Measurements from ENCODE around the gene ADGRA1. TPM values are rescaled to one million over a fixed set of nuclear protein-coding genes. Genes with fewer than 3 reads are reported as not detected.
A peak's percentile ranks its signal among the peaks of the same experiment; 100 is the strongest.

Gene ADGRA1
- total and polyA plus RNA-seq, 3 experiments from 2014 or later, result not detected

DNA sequence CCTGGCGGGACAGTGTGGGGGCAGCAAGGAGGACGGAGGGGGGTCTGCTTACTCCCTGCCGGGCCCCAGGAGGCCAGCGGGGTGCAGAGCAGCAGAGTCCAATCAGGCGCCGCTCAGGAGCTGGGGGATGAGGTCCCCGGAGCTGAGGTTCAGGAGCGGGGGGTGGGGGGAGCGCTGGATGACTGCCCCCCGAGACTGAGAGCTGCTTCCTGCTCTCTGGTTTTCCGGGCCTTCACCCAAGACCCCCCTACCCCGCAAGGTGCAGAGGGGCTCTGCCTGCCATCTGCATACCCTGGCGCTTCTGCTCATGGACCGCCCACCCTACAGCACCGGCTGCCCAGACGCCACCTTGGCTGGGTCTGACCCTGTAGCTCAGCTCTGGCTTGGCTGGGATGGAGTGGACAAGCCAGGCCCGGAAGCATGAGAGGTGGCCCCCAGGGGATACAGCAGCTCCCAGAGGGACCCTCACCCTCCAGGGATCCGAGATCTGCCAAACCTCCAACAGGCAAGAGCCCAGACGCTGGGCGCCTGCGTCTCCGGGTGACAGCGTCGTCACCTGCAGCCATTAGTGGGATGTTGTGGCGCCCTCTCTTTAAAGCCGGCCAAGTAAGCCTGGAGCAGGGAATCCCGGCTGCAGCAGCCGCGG is 73.2 kb downstream of the ADGRA1 start:
- Histone ChIP-seq H3K27ac (ENCODE audit: low read depth, low read length) (no peak overlapping the region), H3K27me3 (ENCODE audit: insufficient read depth, low read length, poor library complexity, severe bottlenecking) (peaks cover 10% of the 10 kb centered on the region), H3K36me3 (ENCODE audit: insufficient read depth, low read length) (no peaks in the 10 kb centered on the region), H3K4me1 (ENCODE audit: insufficient read depth, low read length) (no peaks in the 10 kb centered on the region), H3K9me3 (ENCODE audit: low read length) (no peaks in the 10 kb centered on the region), H3K4me3 (ENCODE audit: low read length) (no peak overlapping the region)
- Mint-ChIP-seq H3K27ac (no peak overlapping the region), H3K4me1 (no peaks in the 10 kb centered on the region), H3K9me3 (no peaks in the 10 kb centered on the region), H3K27me3 (peaks cover 12 to 17% of the 10 kb centered on the region in 2 donors), H3K36me3 (no peaks in the 10 kb centered on the region), H3K4me3 (peak overlapping the region in 3 of 7 donors; percentile 28 to 76 (median 52))
- ChIA-PET POLR2A (no interaction called here), CTCF (no interaction called here)
- DNase-seq, result no peak

DNA sequence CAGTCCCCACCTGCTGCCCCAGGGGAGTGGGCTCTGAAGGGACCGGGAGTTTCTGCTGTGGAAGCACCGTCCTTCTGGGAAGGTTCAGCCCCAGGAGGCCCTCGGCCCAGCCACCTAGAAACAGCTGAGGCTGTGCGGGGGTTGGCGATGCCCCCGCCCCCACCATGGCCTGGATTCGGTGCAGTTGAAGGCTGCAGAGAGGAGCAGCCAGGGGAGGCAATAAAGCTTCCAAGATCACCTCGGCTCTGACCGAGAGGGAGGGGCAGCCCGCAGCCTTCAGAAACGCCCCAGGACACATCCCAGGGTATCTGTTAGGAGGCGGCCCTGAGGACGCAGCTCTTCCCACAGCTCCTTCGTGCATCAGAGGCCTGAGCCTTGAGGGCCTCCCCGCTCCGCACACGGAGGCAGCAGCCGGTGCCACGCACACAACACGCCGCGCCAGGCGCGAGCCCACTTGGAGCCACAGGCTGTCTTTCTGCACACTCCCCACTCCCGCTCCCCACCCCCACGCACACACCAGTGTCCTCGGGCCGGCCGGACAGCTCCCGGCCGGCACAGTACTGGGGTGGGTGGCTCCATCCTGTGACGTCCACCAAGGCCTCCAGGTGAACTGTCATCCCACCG is 73.9 kb downstream of the ADGRA1 start:
- Histone ChIP-seq H3K4me1 (ENCODE audit: insufficient read depth, low read length) (no peaks in the 10 kb centered on the region), H3K9me3 (ENCODE audit: low read length) (no peaks in the 10 kb centered on the region), H3K4me3 (ENCODE audit: low read length) (no peak overlapping the region), H3K36me3 (ENCODE audit: insufficient read depth, low read length) (no peaks in the 10 kb centered on the region), H3K27me3 (ENCODE audit: insufficient read depth, low read length, poor library complexity, severe bottlenecking) (peaks cover 10% of the 10 kb centered on the region), H3K27ac (ENCODE audit: low read depth, low read length) (no peak overlapping the region)
- Mint-ChIP-seq H3K4me3 (peak overlapping the region in 1 of 7 donors; percentile 28), H3K27ac (no peak overlapping the region), H3K4me1 (no peaks in the 10 kb centered on the region), H3K36me3 (no peaks in the 10 kb centered on the region), H3K27me3 (peaks cover 12 to 19% of the 10 kb centered on the region in 2 donors), H3K9me3 (no peaks in the 10 kb centered on the region)
- DNase-seq, result no peak
- CTCF ChIA-PET, result no interaction called here
- POLR2A ChIA-PET, result no interaction called here

DNA sequence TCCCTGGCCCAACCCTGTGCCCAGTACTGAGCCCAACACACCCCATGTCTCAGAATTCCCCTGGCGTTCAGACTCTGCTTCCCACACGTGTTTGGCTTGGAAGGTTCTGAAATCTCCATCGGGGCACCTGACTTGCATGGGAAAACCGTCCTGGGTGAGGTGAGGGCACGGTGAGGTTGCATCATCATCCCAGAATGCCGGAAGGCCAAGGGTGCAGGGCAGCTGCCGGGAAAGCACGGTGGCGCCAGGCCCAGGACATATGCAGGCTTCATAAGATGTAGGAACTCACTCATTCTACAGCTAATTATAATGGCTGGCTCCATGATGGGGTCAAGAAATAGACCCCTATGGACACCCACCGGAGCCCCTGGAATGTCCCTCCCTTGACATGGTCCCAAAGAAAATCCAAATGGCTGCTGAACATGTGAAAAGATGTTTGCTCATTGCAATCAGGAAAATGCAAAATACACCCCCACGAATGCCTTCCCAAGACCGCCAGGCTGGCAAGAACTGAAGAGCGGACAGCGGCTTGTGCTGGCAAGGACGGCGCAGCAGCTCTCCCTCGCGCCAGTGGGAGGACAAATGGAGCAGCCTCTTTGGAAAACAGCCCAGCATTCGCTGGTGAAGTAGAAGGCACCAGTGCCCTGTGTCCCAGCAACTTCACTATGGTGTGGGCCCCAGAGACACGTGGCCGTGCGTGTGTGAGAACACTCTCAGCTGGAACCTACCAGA is 74.6 kb downstream of the ADGRA1 start:
- POLR2A ChIA-PET, result no interaction called here

DNA sequence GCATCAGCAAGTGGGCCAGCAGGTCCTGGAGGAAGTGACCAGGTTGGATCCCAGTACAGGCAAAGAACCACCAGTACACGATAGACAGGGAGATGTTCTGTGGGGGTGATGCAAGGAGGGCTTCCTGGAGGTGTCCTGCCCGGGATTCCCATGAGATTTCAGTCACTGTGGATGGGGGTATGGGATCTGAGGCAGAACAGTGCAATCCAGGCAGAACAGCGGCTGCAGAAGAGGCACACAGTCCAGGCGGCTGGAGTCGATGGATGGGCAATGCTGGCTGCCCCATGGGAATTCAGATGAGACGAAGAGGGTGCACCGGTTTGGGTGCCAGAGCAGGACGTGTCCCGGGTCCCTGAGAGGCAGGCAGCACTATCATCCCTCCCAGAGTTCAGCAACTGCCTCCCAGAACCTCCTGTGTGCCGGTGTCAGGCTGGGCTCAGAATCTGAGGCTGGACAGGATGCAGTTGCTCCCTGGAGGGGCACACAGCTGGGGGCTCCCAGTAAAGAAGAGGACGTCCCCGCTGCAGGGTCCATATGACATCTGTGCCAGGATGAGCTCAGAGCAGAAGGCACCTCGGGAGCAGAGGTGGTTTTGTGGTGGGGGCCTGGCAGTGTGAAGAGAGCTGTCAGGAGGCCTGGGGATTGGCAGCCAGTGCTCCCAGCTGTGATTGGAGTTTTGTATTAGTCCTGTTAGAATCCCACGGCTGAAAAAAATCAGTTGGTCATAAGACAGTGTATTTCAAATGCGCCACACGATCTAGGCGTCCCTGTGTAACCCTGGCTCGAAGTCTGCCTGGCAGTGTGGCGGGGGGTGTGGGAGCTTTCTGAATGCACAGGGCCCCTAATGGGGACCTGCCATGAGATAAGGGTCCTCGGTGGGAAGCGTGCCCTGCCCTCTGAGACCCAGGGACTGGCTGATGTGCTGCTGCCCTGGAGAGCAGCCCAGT is 75.5 kb downstream of the ADGRA1 start:
- peaks cover 10% of the 10 kb centered on the region for H3K27me3 ChIP-seq (ENCODE audit: insufficient read depth, low read length, poor library complexity, severe bottlenecking)
- peak overlapping the region in 1 of 8 donors; percentile 43 for H3K27ac Mint-ChIP-seq
- no peak overlapping the region for H3K27ac ChIP-seq (ENCODE audit: low read depth, low read length)
- H3K4me3 Mint-ChIP-seq, result peak overlapping the region in 1 of 7 donors; percentile 65
- ChIA-PET POLR2A (no interaction called here), CTCF (no interaction called here)
- no peak overlapping the region for H3K4me3 ChIP-seq (ENCODE audit: low read length)
- DNase-seq, result no peak
- H3K36me3 ChIP-seq (ENCODE audit: insufficient read depth, low read length), result no peaks in the 10 kb centered on the region
- H3K4me1 ChIP-seq (ENCODE audit: insufficient read depth, low read length), result no peaks in the 10 kb centered on the region
- H3K4me1 Mint-ChIP-seq, result no peaks in the 10 kb centered on the region
- no peaks in the 10 kb centered on the region for H3K36me3 Mint-ChIP-seq
- no peaks in the 10 kb centered on the region for H3K9me3 Mint-ChIP-seq
- peaks cover 12 to 16% of the 10 kb centered on the region in 2 donors for H3K27me3 Mint-ChIP-seq
- H3K9me3 ChIP-seq (ENCODE audit: low read length), result no peaks in the 10 kb centered on the region

More for the DNA sequence above, 74.6 kb downstream of the ADGRA1 start:
- peak overlapping the region in 1 of 7 donors; percentile 28 for H3K4me3 Mint-ChIP-seq
- Histone ChIP-seq H3K36me3 (ENCODE audit: insufficient read depth, low read length) (no peaks in the 10 kb centered on the region), H3K9me3 (ENCODE audit: low read length) (no peaks in the 10 kb centered on the region), H3K27ac (ENCODE audit: low read depth, low read length) (no peak overlapping the region), H3K4me3 (ENCODE audit: low read length) (no peak overlapping the region), H3K27me3 (ENCODE audit: insufficient read depth, low read length, poor library complexity, severe bottlenecking) (peaks cover 10% of the 10 kb centered on the region), H3K4me1 (ENCODE audit: insufficient read depth, low read length) (no peaks in the 10 kb centered on the region)
- no peak for DNase-seq
- H3K36me3 Mint-ChIP-seq, result no peaks in the 10 kb centered on the region
- CTCF ChIA-PET, result no interaction called here
- H3K9me3 Mint-ChIP-seq, result no peaks in the 10 kb centered on the region
- peaks cover 12 to 19% of the 10 kb centered on the region in 2 donors for H3K27me3 Mint-ChIP-seq
- H3K4me1 Mint-ChIP-seq, result no peaks in the 10 kb centered on the region
- H3K27ac Mint-ChIP-seq, result no peak overlapping the region

DNA sequence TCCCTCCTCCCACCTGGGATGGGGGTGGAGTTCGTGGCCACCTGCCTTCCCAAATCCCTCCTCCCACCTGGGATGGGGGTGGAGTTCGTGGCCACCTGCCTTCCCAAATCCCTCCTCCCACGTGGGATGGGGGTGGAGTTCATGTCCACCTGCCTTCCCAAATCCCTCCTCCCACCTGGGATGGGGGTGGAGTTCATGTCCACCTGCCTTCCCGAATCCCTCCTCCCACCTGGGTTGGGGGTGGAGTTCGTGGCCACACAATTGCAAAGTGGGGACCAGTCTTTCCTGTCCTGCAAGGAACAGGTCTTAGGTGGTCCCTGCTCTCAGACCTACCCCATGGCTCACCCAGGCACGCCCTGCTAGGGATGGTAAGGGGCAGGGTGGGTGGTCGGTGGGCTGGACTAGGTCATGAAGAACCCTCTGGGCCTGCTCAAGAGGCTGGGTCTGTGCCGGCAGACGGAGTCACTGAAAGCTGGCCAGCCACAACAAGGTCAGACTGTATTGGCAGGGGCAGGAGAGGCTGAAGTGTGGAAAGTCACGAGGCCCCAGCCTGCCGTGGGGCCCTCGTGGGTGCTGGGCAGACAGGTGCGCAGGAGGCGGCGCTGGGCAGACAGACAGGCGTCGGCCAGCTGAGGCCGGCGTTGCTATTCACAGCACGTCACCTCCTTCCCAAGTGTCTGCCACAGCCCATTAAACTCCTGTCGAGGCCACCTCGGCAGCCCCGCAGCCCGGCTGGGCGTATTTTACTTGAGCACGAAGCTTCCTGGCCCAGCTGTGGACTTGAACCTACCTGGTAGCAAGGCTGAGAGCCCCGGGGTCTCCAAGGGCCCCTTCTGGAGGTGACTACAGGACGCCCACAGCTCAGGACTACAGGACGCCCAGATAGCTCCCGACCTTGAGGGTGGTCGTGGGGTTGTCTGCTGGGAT is 76.4 kb downstream of the ADGRA1 start:
- Mint-ChIP-seq H3K4me1 (no peaks in the 10 kb centered on the region), H3K9me3 (no peaks in the 10 kb centered on the region), H3K27ac (no peak overlapping the region), H3K36me3 (no peaks in the 10 kb centered on the region), H3K27me3 (peaks cover 12 to 15% of the 10 kb centered on the region in 2 donors), H3K4me3 (no peak overlapping the region)
- CTCF ChIA-PET, result no interaction called here
- Histone ChIP-seq H3K9me3 (ENCODE audit: low read length) (no peaks in the 10 kb centered on the region), H3K36me3 (ENCODE audit: insufficient read depth, low read length) (no peaks in the 10 kb centered on the region), H3K27me3 (ENCODE audit: insufficient read depth, low read length, poor library complexity, severe bottlenecking) (peaks cover 10% of the 10 kb centered on the region), H3K4me1 (ENCODE audit: insufficient read depth, low read length) (no peaks in the 10 kb centered on the region), H3K4me3 (ENCODE audit: low read length) (no peak overlapping the region), H3K27ac (ENCODE audit: low read depth, low read length) (no peak overlapping the region)
- DNase-seq, result peak in 1 of 5 donors; percentile 44
- POLR2A ChIA-PET, result no interaction called here

DNA sequence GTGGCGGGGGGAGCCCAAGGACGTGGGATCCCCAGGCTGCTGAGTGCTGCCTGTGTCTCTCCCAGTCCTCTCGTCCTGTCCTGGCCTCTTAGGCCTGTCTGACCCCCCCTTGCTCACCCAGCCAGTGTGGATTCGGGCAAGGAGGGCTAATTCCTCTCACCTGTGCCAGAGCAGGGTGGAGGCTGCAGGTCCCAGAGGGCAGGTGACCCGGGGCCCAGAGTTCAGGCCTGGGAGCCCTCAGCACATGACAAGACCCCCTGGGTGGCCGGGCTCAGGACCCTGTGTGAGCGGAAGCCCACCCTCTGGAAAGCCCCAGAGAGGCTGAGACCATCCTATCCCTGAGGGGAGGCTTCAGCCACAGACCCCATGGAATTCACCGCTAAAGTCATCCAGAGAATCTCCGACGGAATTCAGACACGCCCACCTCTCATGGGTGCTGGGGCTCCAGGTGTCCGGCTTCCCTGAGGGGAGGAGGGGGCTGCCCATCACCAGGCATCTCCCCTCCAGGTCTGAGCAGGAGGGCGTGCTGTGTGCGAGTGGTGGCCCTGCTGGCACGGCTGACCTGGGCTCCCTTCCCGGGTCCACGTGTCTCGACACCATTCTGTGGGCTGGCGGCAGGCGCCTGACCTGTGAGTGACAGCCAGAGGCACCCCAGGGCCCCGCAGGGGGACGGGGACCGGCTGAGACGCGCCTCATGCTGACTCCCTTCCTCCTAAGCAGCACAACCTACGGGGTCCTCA is 77.3 kb downstream of the ADGRA1 start:
- Mint-ChIP-seq H3K27me3 (peaks cover 12 to 15% of the 10 kb centered on the region in 2 donors), H3K9me3 (no peaks in the 10 kb centered on the region), H3K4me3 (no peak overlapping the region), H3K36me3 (no peaks in the 10 kb centered on the region), H3K27ac (no peak overlapping the region), H3K4me1 (no peaks in the 10 kb centered on the region)
- H3K4me3 ChIP-seq (ENCODE audit: low read length), result no peak overlapping the region
- no peaks in the 10 kb centered on the region for H3K36me3 ChIP-seq (ENCODE audit: insufficient read depth, low read length)
- peaks cover 10% of the 10 kb centered on the region for H3K27me3 ChIP-seq (ENCODE audit: insufficient read depth, low read length, poor library complexity, severe bottlenecking)
- H3K9me3 ChIP-seq (ENCODE audit: low read length), result no peaks in the 10 kb centered on the region
- no peak overlapping the region for H3K27ac ChIP-seq (ENCODE audit: low read depth, low read length)
- DNase-seq, result peak in 1 of 5 donors; percentile 35
- CTCF ChIA-PET, result no interaction called here
- POLR2A ChIA-PET, result no interaction called here
- no peaks in the 10 kb centered on the region for H3K4me1 ChIP-seq (ENCODE audit: insufficient read depth, low read length)
